Thymus (tissue), 11 donors: ENCODE data around the gene RNF13. TPM values are rescaled to one million over a fixed set of nuclear protein-coding genes. Genes with fewer than 3 reads are reported as not detected.
"Not testable (repeated sequence)": the region's sequence is repeated elsewhere in the genome, so short reads cannot be mapped to it uniquely, and the experiment has no call there.

Source experiments
- DNase-seq, 9 donors: peaks; one replicate each; pipeline ENCODE4 v3.0.0-alpha.2; 2013; ENCODE audit warnings: low spot score in 9 of 9, low read depth in 6 of 9, missing footprints in 1 of 9
- H3K27ac ChIP-seq, 2 donors: one replicate each; pipeline ENCODE4 v1.5.1; 2013; ENCODE audit warnings: control low read depth in 1 of 2, low read depth in 1 of 2, low read length in 1 of 2, mild to moderate bottlenecking in 1 of 2, moderate library complexity in 1 of 2
- H3K27me3 ChIP-seq, 2 donors: one replicate each; pipeline ENCODE4 v1.5.1; 2013; ENCODE audit warnings: low read length in 1 of 2; ENCODE audit not compliant: control insufficient read depth in 2 of 2, insufficient read depth in 1 of 2
- H3K36me3 ChIP-seq, 2 donors: one replicate each; pipeline ENCODE4 v1.5.1; 2013; ENCODE audit warnings: low read length in 1 of 2, mild to moderate bottlenecking in 1 of 2, moderate library complexity in 1 of 2; ENCODE audit not compliant: control insufficient read depth in 2 of 2, insufficient read depth in 2 of 2
- H3K4me1 ChIP-seq, 2 donors: one replicate each; pipeline ENCODE4 v1.5.1; 2013; ENCODE audit warnings: low read length in 2 of 2; ENCODE audit not compliant: control insufficient read depth in 2 of 2, insufficient read depth in 2 of 2
- H3K4me3 ChIP-seq, 2 donors: one replicate each; pipeline ENCODE4 v1.5.1; 2013; ENCODE audit warnings: low read length in 2 of 2, control low read depth in 1 of 2, mild to moderate bottlenecking in 1 of 2
- H3K9me3 ChIP-seq, 2 donors: one replicate each; pipeline ENCODE4 v1.5.1; 2013; ENCODE audit warnings: low read length in 1 of 2, mild to moderate bottlenecking in 1 of 2; ENCODE audit not compliant: control insufficient read depth in 2 of 2, insufficient read depth in 1 of 2
- WGBS: extraction: QIAGEN DNeasy Blood & Tissue Kit; methylation state at CpG from one replicate; pipeline ENCODE4 v1.1.7; 2013; 5-methylcytosine and 5-hydroxymethylcytosine counted together
- polyA plus RNA-seq: library from polyadenylated mRNA; stranded (reverse); fragments of 200-250 nt; gene quantifications from one replicate; pipeline ENCODE4 v1.2.3, GENCODE V29; 2013
- total RNA-seq: library from RNA; stranded (reverse); fragments of 120-200 nt; gene quantifications from one replicate; pipeline ENCODE4 v1.2.4, GENCODE V29; 2013
- donor health status: healthy.

Gene RNF13
- total and polyA plus RNA-seq, 2 donors: 53.3 to 57.2 TPM

DNA sequence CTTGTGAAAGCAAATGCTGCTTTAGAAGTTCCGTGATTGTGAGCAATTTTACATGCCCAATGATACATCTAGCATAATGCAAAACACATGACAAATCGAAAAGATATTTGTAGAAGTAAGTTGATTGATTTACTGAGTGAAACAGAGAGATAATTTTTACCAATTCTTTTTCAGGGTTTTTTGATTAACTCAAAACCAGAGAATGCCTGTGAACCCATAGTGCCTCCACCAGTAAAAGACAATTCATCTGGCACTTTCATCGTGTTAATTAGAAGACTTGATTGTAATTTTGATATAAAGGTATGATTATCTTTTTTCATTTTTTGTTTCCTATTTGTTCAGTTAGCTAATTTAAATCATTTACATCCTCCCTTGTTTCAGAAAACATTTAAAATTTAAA is 58.8 kb downstream of the RNF13 start:
- H3K9me3 ChIP-seq: no peaks in the 10 kb centered on the region

DNA sequence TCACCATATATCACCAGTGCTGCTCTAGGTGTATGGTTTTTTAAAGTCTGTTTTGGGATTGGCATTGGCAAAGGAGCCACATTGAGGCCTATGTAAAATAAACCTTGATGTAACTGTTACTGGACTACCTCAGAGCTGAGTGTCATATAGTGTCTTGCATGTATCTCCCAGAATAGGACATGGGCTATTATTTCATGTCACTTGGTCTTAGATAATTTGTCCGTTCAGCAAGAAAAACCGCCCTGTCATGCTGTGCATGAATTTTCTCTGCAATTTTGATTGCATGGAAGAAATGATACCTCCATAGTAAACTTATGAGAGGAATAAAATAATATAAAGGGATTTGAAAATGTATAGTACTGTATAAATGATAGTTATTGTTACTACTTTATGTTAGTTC is 59.6 kb downstream of the RNF13 start:
- Histone ChIP-seq H3K27me3 (no peaks in the 10 kb centered on the region), H3K9me3 (no peaks in the 10 kb centered on the region), H3K4me3 (no peak overlapping the region), H3K4me1 (no peaks in the 10 kb centered on the region), H3K27ac (no peak overlapping the region), H3K36me3 (peaks cover 0 to 8% of the 10 kb centered on the region in 2 donors)
- no peak for DNase-seq
- WGBS: 99% methylated on average over 2 of the region's 2 CpGs

More for the DNA sequence above, 58.8 kb downstream of the RNF13 start:
- H3K27ac ChIP-seq: no peak overlapping the region
- no peak for DNase-seq
- H3K36me3 ChIP-seq: peaks cover 0 to 8% of the 10 kb centered on the region in 2 donors
- H3K27me3 ChIP-seq: no peaks in the 10 kb centered on the region
- 98% methylated on average over 3 of the region's 3 CpGs for WGBS
- no peak overlapping the region for H3K4me3 ChIP-seq
- no peaks in the 10 kb centered on the region for H3K4me1 ChIP-seq

DNA sequence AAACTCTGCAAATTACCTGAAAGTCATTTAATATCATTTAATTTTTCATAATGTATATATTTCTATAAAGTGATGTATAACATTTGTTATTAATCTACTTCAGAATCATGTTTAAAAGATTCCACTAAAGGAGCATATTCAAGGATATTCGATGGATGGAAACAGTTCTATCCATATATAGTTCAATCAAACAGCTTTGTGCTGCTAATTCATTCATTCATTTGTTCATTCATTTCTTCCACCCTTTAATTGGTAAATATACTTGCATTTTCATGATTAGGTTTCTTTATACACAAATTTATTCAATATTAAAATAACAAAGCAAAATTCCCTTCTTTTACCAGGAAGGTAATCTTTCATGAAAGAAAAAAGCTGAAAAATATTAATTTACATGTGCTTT is 64.7 kb downstream of the RNF13 start:
- no peaks in the 10 kb centered on the region for H3K4me1 ChIP-seq
- H3K4me3 ChIP-seq: no peak overlapping the region
- no peaks in the 10 kb centered on the region for H3K27me3 ChIP-seq
- H3K27ac ChIP-seq: no peak overlapping the region
- H3K9me3 ChIP-seq: no peaks in the 10 kb centered on the region
- 98% methylated on average over 1 of the region's 1 CpG for WGBS
- H3K36me3 ChIP-seq: peaks cover 0 to 3% of the 10 kb centered on the region in 2 donors
- no peak for DNase-seq

DNA sequence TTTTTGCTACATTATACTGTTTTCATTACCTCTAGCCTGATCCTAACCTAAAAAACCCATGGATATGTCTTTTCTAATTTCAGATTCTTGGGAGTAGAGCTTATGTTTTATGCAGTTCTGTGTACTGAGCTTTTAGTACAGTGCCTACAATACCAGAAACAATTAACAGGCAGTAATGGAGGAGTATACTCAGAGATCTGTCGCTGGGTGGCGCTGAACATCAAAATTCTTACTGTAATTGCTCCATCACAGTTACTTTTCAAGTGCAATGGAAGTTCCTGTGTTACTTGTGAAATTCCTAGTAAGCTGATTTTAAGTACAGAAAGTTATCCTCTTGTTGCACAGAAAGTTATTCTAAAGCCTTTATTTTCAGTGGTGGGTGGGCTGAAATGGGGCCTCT is 66.9 kb downstream of the RNF13 start:
- Histone ChIP-seq H3K27ac (no peak overlapping the region), H3K36me3 (no peaks in the 10 kb centered on the region), H3K27me3 (no peaks in the 10 kb centered on the region), H3K9me3 (no peaks in the 10 kb centered on the region), H3K4me3 (no peak overlapping the region), H3K4me1 (no peaks in the 10 kb centered on the region)
- peak in 5 of 9 donors; percentile 6 to 43 (median 15) for DNase-seq
- WGBS: 30% methylated on average over 2 of the region's 2 CpGs

DNA sequence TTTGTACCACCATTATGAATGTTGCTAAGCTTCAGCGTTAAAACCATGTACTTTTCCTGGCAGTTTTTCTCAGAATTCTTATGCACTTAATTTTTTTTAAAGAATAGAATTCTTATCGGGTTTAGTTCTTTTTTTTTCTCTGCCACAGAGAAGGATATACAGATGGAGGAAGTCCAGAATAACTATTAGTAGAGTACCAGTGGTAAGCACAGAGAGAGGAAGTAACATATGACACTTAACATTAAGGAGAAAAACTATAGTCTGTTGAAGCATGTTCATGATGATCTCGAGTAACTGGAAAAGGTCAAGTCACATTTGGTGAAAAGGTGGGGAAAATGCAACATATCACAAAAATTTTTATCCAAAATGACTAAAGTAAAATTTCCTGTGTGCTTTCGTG is 68.9 kb downstream of the RNF13 start:
- H3K36me3 ChIP-seq: no peaks in the 10 kb centered on the region
- H3K27me3 ChIP-seq: no peaks in the 10 kb centered on the region
- 32% methylated on average over 4 of the region's 4 CpGs for WGBS
- DNase-seq: no peak
- no peaks in the 10 kb centered on the region for H3K9me3 ChIP-seq
- H3K27ac ChIP-seq: no peak overlapping the region
- no peak overlapping the region for H3K4me3 ChIP-seq
- no peaks in the 10 kb centered on the region for H3K4me1 ChIP-seq

DNA sequence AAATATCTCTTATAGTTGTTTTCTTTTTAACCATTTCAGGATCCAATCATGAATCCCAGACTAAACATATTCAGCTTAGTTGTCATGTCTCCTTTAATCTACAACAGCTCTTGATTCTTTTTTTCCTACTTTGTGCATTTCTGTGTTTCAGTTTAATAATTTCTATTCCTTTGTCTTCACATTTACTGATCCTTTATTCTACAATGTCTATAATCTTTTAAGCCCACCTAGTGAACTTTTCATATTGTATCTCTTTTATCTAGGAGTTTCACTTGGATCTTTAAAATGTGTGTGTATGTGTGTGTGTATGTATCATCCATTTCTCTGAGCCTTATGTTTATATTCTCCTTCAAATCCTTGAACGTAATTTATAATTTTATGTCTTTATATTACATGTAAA is 70.1 kb downstream of the RNF13 start:
- Histone ChIP-seq H3K27me3 (no peaks in the 10 kb centered on the region), H3K4me1 (no peaks in the 10 kb centered on the region), H3K36me3 (peaks cover 0 to 5% of the 10 kb centered on the region in 2 donors), H3K27ac (no peak overlapping the region), H3K4me3 (no peak overlapping the region), H3K9me3 (no peaks in the 10 kb centered on the region)
- WGBS: 98% methylated on average over 1 of the region's 1 CpG
- DNase-seq: no peak

DNA sequence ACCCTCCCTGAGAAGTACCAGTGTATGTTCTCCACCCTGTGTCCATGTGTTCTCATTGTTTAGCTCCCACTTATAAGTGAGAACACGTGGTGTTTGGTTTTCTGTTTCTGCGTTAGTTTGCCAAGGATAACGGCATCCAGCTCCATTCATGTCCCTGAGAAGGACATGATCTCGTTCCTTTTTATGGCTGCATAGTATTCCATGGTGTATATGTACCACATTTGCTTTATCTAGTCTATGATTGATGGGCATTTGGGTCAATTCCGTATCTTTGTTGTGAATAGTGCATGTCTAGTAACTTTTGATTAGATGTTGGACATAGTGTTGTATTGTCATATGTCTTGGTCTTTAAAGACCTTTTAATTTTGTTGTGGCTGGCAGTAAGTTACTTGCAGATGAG is 70.8 kb downstream of the RNF13 start:
- 98% methylated on average over 5 of the region's 5 CpGs for WGBS
- H3K9me3 ChIP-seq, H3K4me3 ChIP-seq, DNase-seq, H3K4me1 ChIP-seq, H3K36me3 ChIP-seq, H3K27me3 ChIP-seq, H3K27ac ChIP-seq: not testable (repeated sequence)

DNA sequence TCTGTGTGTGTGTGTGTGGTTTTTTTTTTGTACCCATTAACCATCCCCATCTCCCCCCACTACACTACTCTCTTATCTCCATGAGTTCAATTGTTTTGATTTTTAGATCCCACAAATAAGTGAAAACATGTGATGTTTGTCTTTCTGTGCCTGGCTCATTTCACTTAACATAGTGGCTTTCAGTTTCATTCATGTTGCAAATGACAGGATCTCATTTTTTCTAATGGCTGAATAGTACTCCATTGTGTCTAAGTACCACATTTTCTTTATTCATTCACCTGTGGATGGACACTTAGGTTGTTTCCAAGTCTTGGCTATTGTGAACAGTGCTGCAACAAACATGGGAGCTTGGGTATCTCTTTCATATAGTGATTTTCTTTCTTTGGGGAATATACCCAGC is 71.8 kb downstream of the RNF13 start:
- H3K4me3 ChIP-seq, H3K36me3 ChIP-seq, H3K9me3 ChIP-seq, H3K27me3 ChIP-seq, H3K27ac ChIP-seq, DNase-seq, H3K4me1 ChIP-seq: not testable (repeated sequence)

DNA sequence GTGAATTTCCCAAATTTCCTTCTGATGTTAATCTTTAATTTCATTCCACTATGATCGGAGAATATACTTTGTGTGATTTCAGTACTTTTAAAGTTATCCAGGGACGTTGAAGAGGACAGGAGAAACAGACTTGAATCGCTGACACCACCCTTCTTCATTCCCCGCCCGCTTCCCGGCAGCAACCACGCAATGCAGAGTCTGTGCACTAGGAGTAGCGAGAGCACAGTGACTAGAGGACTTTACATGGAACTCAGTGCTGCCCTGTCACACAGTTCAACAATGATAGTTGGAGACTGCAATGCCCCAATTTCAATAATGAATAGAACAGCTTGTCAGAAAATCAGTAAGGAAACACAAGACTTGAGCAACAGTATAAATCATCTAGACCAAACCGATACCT is 73.9 kb downstream of the RNF13 start:
- Histone ChIP-seq H3K9me3 (no peaks in the 10 kb centered on the region), H3K36me3 (peaks cover 0 to 5% of the 10 kb centered on the region in 2 donors), H3K27me3 (no peaks in the 10 kb centered on the region), H3K4me1 (no peaks in the 10 kb centered on the region), H3K27ac (no peak overlapping the region), H3K4me3 (no peak overlapping the region)
- no peak for DNase-seq
- 86% methylated on average over 9 of the region's 9 CpGs for WGBS

DNA sequence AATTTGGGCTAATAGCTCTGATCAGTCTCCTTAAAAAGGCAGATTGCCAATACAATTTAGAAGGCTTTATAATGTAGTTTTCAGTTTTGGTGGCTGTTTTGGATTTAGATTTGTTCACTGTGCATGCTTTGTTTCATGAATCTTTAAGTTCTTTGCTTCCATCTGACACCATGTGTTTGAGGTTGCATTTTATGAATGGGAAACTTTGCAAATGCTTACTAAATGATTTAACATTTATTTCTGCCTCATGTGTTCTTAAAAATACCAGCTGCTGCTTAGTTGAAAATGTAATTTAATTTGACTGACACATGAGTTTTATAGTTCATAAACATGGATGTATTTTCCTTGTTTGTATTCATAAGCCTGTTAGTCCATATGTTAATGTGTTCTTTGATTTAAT is 78.6 kb downstream of the RNF13 start:
- Histone ChIP-seq H3K36me3 (peaks cover 0 to 5% of the 10 kb centered on the region in 2 donors), H3K9me3 (no peaks in the 10 kb centered on the region), H3K4me1 (no peaks in the 10 kb centered on the region), H3K27ac (no peak overlapping the region), H3K4me3 (no peak overlapping the region), H3K27me3 (no peaks in the 10 kb centered on the region)
- DNase-seq: no peak
